ENCODE measurements around the gene ACOX2. TPM values are rescaled to one million over a fixed set of nuclear protein-coding genes. Genes with fewer than 3 reads are reported as not detected.

ACOX2 gene
- total RNA-seq, 1 donor from 2014 or later = not detected

- Mint-ChIP-seq H3K4me3 (ENCODE audit: low read depth) (no peak overlapping the region), H3K4me1 (ENCODE audit: low read depth) (peaks cover 25% of the 10 kb centered on the region), H3K9me3 (no peaks in the 10 kb centered on the region), H3K27me3 (ENCODE audit: low read depth) (peaks cover 4% of the 10 kb centered on the region), H3K36me3 (ENCODE audit: low read depth) (no peaks in the 10 kb centered on the region), H3K27ac (no peak overlapping the region)
- intact Hi-C loops (cut with micrococcal nuclease) = no loop called here
- no peak for DNase-seq (ENCODE audit: low spot score)
Measured at GRCh38 chr3:58464866-58465265, 72.1 kb downstream of the ACOX2 start.

DNA sequence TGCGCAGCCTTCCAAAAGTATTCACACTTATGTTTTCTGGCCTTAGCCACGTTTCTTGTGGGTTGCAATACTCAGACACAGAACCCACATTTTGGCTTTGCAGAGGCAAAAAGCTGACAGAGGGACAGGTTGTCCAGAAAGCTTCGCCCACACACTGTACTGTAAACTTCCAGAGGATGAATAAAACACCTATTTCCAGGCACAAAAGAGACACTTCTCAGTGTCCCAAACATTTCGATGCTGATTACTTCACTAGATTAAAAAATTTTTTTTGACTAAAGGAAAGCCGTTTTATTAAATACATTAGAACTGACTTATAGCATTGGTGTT lies 73.1 kb downstream of the ACOX2 start:
- DNase-seq (ENCODE audit: low spot score) = no peak
- H3K4me3 Mint-ChIP-seq (ENCODE audit: low read depth) = no peak overlapping the region
- intact Hi-C loops (cut with micrococcal nuclease) = loop anchor here (1.0 kb wide), 3 partner anchors 7 to 68 kb away; no protein-coding TSS in a partner anchor
- H3K27me3 Mint-ChIP-seq (ENCODE audit: low read depth) = peaks cover 4% of the 10 kb centered on the region
- H3K4me1 Mint-ChIP-seq (ENCODE audit: low read depth) = peaks cover 21% of the 10 kb centered on the region
- H3K9me3 Mint-ChIP-seq = no peaks in the 10 kb centered on the region
- H3K27ac Mint-ChIP-seq = no peak overlapping the region
- H3K36me3 Mint-ChIP-seq (ENCODE audit: low read depth) = no peaks in the 10 kb centered on the region

GRCh38 chr3:58463181-58463941 lies 73.6 kb downstream of the ACOX2 start:
- Mint-ChIP-seq H3K4me1 (ENCODE audit: low read depth) (peaks cover 19% of the 10 kb centered on the region), H3K27ac (no peak overlapping the region), H3K9me3 (no peaks in the 10 kb centered on the region), H3K27me3 (ENCODE audit: low read depth) (peaks cover 4% of the 10 kb centered on the region), H3K4me3 (ENCODE audit: low read depth) (no peak overlapping the region), H3K36me3 (ENCODE audit: low read depth) (no peaks in the 10 kb centered on the region)
- peak; percentile 61 for DNase-seq (ENCODE audit: low spot score)
- intact Hi-C loops (cut with micrococcal nuclease) = loop anchor here (1.0 kb wide), 3 partner anchors 8 to 69 kb away; no protein-coding TSS in a partner anchor

DNA sequence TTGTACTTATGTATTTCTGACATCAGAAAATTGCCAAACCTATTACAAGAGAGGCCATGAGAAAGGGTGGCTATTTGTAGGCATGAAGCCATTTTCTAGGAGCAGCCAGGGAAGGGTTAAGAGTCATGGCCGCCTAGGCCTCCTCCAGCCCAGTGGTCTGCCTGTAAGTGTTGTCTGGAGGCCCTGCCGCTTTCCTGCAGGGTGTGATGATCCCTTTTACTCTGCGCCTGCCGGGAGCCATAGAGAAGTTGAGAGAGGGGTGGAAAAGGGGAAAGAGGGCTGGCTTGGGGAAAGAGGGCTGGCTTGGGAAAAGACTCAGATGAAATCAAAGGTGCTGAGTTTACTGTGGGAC lies 74.2 kb downstream of the ACOX2 start:
- H3K27ac Mint-ChIP-seq = no peak overlapping the region
- H3K36me3 Mint-ChIP-seq (ENCODE audit: low read depth) = no peaks in the 10 kb centered on the region
- intact Hi-C loops (cut with micrococcal nuclease) = loop anchor here (1.0 kb wide), 3 partner anchors 8 to 69 kb away; no protein-coding TSS in a partner anchor
- H3K4me1 Mint-ChIP-seq (ENCODE audit: low read depth) = peaks cover 19% of the 10 kb centered on the region
- H3K27me3 Mint-ChIP-seq (ENCODE audit: low read depth) = peaks cover 4% of the 10 kb centered on the region
- H3K4me3 Mint-ChIP-seq (ENCODE audit: low read depth) = no peak overlapping the region
- no peak for DNase-seq (ENCODE audit: low spot score)
- no peaks in the 10 kb centered on the region for H3K9me3 Mint-ChIP-seq

DNA sequence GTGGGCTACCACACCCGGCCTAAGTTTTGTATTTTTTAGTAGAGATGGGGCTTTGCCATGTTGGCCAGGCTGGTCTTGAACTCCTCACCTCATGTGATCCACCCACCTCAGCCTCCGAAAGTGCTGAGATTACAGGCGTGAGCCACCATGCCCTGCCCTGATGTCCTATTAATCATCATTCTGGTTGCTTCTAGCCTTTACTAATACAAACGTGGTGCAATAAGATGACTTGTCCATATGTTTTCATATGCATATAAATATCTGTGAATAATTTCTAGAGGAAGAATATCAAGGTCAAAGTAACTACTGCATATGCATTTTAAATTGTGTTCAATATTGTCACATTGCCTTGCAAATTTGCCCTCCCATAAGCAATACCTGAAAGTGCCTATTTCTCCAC lies 77.8 kb downstream of the ACOX2 start:
- Mint-ChIP-seq H3K27me3 (ENCODE audit: low read depth) (peaks cover 4% of the 10 kb centered on the region), H3K27ac (no peak overlapping the region), H3K4me1 (ENCODE audit: low read depth) (peaks cover 12% of the 10 kb centered on the region), H3K9me3 (peaks cover 17% of the 10 kb centered on the region), H3K36me3 (ENCODE audit: low read depth) (no peaks in the 10 kb centered on the region), H3K4me3 (ENCODE audit: low read depth) (no peak overlapping the region)
- intact Hi-C loops (cut with micrococcal nuclease) = no loop called here
- no peak for DNase-seq (ENCODE audit: low spot score)

Other genes with a start within 250 kb of the ACOX2 start
- gene RPP14, start 230.9 kb downstream of the ACOX2 start, total RNA-seq = 21.8 and 23.8 TPM in 2 replicates
- 10.1 and 10.5 TPM in 2 replicates for gene HTD2, start 230.7 kb downstream of the ACOX2 start, total RNA-seq
- gene PXK, start 204.3 kb downstream of the ACOX2 start, total RNA-seq = 47.6 and 48.7 TPM in 2 replicates
- gene PDHB, start 103.4 kb downstream of the ACOX2 start, total RNA-seq = 79.3 and 82.7 TPM in 2 replicates
- gene KCTD6, start 45.1 kb downstream of the ACOX2 start, total RNA-seq = 7.2 and 8.7 TPM in 2 replicates
- not detected in 2 replicates for gene FAM107A, start 40.2 kb upstream of the ACOX2 start, total RNA-seq
- gene FAM3D, start 129.6 kb upstream of the ACOX2 start, total RNA-seq = not detected in 2 replicates

All from activated T-helper 2 cell treated with anti-CD3 and anti-CD28 coated beads, Interferon-gamma antibody, Interleukin-2, Interleukin-4, amounts not matched to agents 10 μg/mL and 5 μg/mL and 100 μg/mL, durations not matched to agents 14 hours and 24 hours and 36 hours (primary cell).